ENCODE data around the gene VWA8. TPM values are rescaled to one million over a fixed set of nuclear protein-coding genes. Genes with fewer than 3 reads are reported as not detected.
"Not testable (repeated sequence)": the region's sequence is repeated elsewhere in the genome, so short reads cannot be mapped to it uniquely, and the experiment has no call there.

Gene VWA8
- total RNA-seq, 2 experiments from 2014 or later = 22.6 to 23.1 TPM

GRCh38 chr13:41647699-41648313 is 313.1 kb downstream of the VWA8 start:
- not testable (repeated sequence) for H3K27me3 Mint-ChIP-seq, H3K4me3 Mint-ChIP-seq, DNase-seq, H3K9me3 Mint-ChIP-seq, H3K27ac Mint-ChIP-seq, H3K36me3 Mint-ChIP-seq, H3K4me1 Mint-ChIP-seq

DNA sequence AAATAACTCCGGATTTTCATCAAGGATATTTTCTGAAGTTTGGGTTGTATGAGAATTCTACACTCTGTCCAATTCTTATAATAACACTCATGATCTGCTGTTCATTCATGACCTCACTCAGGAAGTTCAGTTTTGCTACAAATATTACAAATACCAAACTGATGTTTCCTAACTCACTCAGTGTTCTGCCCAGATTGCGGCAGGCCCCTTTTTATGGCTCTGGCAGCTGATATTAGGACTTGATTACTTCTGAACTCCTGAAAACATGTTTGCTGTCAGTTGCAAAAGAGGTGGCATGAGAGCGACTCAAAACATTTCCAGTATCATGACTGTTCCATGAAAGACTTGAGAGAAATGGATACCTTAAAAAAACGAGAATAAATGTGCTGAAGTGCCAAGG is 315.6 kb downstream of the VWA8 start:
- H3K4me1 Mint-ChIP-seq = peaks cover 1% of the 10 kb centered on the region
- H3K27me3 Mint-ChIP-seq = no peaks in the 10 kb centered on the region
- H3K4me3 Mint-ChIP-seq = no peak overlapping the region
- no peak overlapping the region for H3K27ac Mint-ChIP-seq
- no peaks in the 10 kb centered on the region for H3K36me3 Mint-ChIP-seq
- no peak for DNase-seq
- no peaks in the 10 kb centered on the region for H3K9me3 Mint-ChIP-seq

DNA sequence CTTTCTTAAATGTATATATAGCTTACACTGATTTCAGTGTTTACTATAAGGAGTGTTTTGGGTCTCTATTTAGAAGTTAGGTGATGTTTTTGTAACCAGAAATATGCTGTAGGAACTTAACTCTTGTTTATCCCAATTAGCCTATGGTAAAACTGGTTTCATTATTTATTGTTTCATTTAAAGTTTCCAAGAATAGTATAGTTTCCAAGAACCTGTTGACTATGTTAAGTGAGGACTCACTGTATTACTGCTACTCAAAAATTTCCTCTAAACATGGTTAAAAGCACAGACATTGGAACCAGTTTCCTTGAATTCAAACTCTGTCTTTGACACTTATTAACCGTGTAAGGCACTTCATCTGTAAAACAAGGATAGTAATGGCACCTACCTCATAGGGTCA is 316.2 kb downstream of the VWA8 start:
- no peak overlapping the region for H3K4me3 Mint-ChIP-seq
- H3K27ac Mint-ChIP-seq = no peak overlapping the region
- H3K27me3 Mint-ChIP-seq = no peaks in the 10 kb centered on the region
- H3K36me3 Mint-ChIP-seq = no peaks in the 10 kb centered on the region
- peaks cover 1% of the 10 kb centered on the region for H3K4me1 Mint-ChIP-seq
- no peak for DNase-seq
- H3K9me3 Mint-ChIP-seq = no peaks in the 10 kb centered on the region

- peaks cover 3% of the 10 kb centered on the region for H3K36me3 Mint-ChIP-seq
- H3K4me3 Mint-ChIP-seq = no peak overlapping the region
- DNase-seq = no peak
- no peaks in the 10 kb centered on the region for H3K27me3 Mint-ChIP-seq
- peaks cover 1% of the 10 kb centered on the region for H3K4me1 Mint-ChIP-seq
- no peak overlapping the region for H3K27ac Mint-ChIP-seq
- H3K9me3 Mint-ChIP-seq = no peaks in the 10 kb centered on the region
These were observed 317.4 kb downstream of the VWA8 start for GRCh38 chr13:41643507-41643906.

DNA sequence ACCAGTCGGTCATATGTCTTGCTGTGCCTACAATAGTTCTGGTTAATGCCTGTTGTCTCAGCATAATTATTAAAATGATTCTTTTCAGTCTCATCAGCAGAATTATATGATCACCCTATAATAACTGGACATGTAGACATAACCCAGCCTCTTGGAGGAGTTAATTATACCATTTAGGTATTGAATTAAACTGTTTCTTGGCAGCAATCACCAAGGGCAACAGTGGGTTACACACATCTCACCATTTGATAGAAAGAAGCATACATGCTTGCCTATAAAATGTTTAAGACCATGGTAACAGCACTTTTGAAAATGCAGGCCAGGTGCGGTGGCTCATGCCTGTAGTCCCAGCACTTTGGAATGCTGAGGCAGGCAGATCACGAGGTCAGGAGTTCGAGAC is 318.9 kb downstream of the VWA8 start:
- DNase-seq = no peak
- H3K4me1 Mint-ChIP-seq = peaks cover 1% of the 10 kb centered on the region
- no peak overlapping the region for H3K27ac Mint-ChIP-seq
- H3K36me3 Mint-ChIP-seq = peaks cover 6% of the 10 kb centered on the region
- no peaks in the 10 kb centered on the region for H3K9me3 Mint-ChIP-seq
- no peaks in the 10 kb centered on the region for H3K27me3 Mint-ChIP-seq
- H3K4me3 Mint-ChIP-seq = no peak overlapping the region

GRCh38 chr13:41641429-41641828 is 319.5 kb downstream of the VWA8 start:
- Mint-ChIP-seq H3K36me3 (peaks cover 6% of the 10 kb centered on the region), H3K4me1 (peaks cover 1% of the 10 kb centered on the region), H3K9me3 (no peaks in the 10 kb centered on the region), H3K4me3 (no peak overlapping the region), H3K27me3 (no peaks in the 10 kb centered on the region), H3K27ac (no peak overlapping the region)
- no peak for DNase-seq

- H3K4me3 Mint-ChIP-seq = no peak overlapping the region
- H3K27me3 Mint-ChIP-seq = no peaks in the 10 kb centered on the region
- H3K36me3 Mint-ChIP-seq = peaks cover 9% of the 10 kb centered on the region
- H3K9me3 Mint-ChIP-seq = no peaks in the 10 kb centered on the region
- DNase-seq = no peak
- peaks cover 1% of the 10 kb centered on the region for H3K4me1 Mint-ChIP-seq
- no peak overlapping the region for H3K27ac Mint-ChIP-seq
These were observed 320.7 kb downstream of the VWA8 start for GRCh38 chr13:41639955-41640780.

DNA sequence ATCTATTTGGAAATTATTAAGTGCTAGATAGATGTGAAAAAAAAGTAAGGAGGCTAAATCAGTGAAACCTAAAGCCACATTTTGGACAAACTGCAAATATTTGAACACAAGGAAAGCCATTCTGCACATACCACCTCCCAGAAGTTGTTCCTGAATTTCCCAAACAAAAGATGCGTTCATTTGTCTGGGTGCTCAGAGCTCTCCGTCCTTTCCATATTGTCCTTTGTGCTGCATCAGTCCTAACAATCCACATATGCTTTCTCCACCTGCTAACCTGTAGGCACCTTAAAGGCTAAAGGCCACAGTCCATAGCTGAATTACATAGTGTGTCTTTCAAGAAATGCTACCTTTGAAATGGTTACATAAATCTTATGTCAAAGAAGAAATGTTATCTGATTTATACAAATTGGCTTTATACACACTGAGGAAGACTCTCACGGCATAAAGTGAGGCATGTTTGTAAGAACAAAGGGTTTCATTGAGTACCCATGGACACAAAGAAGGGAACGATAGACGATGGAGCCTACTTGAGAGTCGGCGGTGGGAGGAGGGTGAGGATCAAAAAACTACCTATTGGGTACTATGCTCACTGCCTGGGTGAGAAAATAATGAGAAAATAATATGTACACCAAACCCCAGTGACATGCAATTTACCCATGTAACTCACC is 321.5 kb downstream of the VWA8 start:
- Mint-ChIP-seq H3K4me3 (no peak overlapping the region), H3K27me3 (no peaks in the 10 kb centered on the region), H3K27ac (no peak overlapping the region), H3K4me1 (no peaks in the 10 kb centered on the region), H3K36me3 (peaks cover 9% of the 10 kb centered on the region), H3K9me3 (no peaks in the 10 kb centered on the region)
- no peak for DNase-seq

- no peak for DNase-seq
These were observed 323.3 kb downstream of the VWA8 start for GRCh38 chr13:41637586-41637985.

DNA sequence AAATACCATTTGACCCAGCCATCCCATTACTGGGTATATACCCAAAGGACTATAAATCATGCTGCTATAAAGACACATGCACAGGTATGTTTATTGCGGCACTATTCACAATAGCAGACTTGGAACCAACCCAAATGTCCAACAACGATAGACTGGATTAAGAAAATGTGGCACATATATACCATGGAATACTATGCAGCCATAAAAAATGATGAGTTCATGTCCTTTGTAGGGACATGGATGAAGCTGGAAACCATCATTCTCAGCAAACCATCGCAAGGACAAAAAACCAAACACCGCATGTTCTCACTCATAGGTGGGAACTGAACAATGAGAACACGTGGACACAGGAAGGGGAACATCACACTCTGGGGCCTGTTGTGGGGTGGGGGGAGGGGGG is 323.9 kb downstream of the VWA8 start:
- not testable (repeated sequence) for DNase-seq, H3K27me3 Mint-ChIP-seq, H3K27ac Mint-ChIP-seq, H3K36me3 Mint-ChIP-seq, H3K4me3 Mint-ChIP-seq, H3K9me3 Mint-ChIP-seq, H3K4me1 Mint-ChIP-seq

More at GRCh38 chr13:41637586-41637985, 323.3 kb downstream of the VWA8 start:
- Mint-ChIP-seq H3K27ac (no peak overlapping the region), H3K4me1 (no peaks in the 10 kb centered on the region), H3K36me3 (peaks cover 9% of the 10 kb centered on the region), H3K9me3 (no peaks in the 10 kb centered on the region), H3K4me3 (no peak overlapping the region), H3K27me3 (no peaks in the 10 kb centered on the region)

GRCh38 chr13:41636590-41636989 is 324.3 kb downstream of the VWA8 start:
- H3K4me1 Mint-ChIP-seq, H3K36me3 Mint-ChIP-seq, H3K4me3 Mint-ChIP-seq, DNase-seq, H3K27me3 Mint-ChIP-seq, H3K27ac Mint-ChIP-seq, H3K9me3 Mint-ChIP-seq: not testable (repeated sequence)

- no peak for DNase-seq
- Mint-ChIP-seq H3K4me3 (no peak overlapping the region), H3K4me1 (no peaks in the 10 kb centered on the region), H3K27me3 (no peaks in the 10 kb centered on the region), H3K9me3 (no peaks in the 10 kb centered on the region), H3K27ac (no peak overlapping the region), H3K36me3 (peaks cover 9% of the 10 kb centered on the region)
These were observed 326.5 kb downstream of the VWA8 start for GRCh38 chr13:41634407-41634806.

DNA sequence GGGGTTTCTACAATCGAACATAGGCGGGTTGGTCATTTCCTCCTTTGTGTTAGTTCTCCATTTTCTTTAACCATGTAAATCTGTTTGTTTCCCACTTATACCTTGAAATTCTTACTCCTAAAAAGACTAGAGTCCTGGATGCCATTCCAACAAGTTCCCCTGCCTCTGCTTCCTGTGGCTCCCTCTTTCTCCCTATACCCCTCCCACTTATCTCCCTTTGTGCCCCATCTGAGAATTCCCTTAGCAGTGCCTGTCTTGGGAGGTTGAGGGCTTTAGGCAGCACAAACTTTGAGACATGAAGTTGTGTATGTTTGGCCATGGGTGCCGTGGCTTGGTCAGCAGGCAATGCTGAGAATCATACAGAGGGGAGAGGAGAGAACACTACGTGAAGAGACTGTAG is 327.1 kb downstream of the VWA8 start:
- Mint-ChIP-seq H3K27me3 (no peaks in the 10 kb centered on the region), H3K27ac (no peak overlapping the region), H3K9me3 (no peaks in the 10 kb centered on the region), H3K4me3 (no peak overlapping the region), H3K36me3 (peaks cover 12% of the 10 kb centered on the region), H3K4me1 (no peaks in the 10 kb centered on the region)
- DNase-seq = no peak

DNA sequence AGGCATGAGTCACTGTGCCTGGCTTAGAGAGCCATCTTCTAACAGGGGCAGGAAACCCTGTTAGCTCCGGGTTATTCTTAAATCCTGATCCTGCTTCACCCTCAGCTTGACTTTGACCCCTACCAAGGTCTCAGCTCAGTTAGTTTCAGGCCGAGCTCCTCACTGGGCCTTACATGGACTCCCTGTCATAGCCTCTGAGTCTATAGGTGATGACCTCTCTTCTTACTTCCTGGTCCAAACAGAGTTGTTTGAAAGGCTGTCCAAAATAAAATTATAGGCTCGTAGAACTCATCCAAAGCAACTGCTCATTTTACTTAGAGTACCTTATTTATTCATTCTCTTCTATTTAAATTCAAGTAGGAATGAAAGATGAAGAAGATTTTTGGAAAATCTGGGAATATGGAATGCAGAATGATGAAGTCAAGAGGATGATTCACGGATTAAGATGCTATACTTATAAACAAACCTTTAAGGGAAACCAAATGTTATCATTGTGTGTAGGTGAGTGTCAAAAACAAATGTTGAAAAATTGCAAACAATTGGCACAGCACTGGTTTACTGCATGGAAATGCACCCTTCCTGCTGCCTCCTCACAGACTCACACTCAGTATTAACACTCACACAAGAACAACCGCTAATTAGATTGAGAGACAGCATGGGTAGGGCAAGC is 329.5 kb downstream of the VWA8 start:
- H3K4me3 Mint-ChIP-seq = no peak overlapping the region
- H3K36me3 Mint-ChIP-seq = peaks cover 6% of the 10 kb centered on the region
- no peak for DNase-seq
- no peak overlapping the region for H3K27ac Mint-ChIP-seq
- no peaks in the 10 kb centered on the region for H3K4me1 Mint-ChIP-seq
- H3K9me3 Mint-ChIP-seq = no peaks in the 10 kb centered on the region
- no peaks in the 10 kb centered on the region for H3K27me3 Mint-ChIP-seq

GRCh38 chr13:41627425-41627824 is 333.5 kb downstream of the VWA8 start:
- Mint-ChIP-seq H3K36me3 (peaks cover 5% of the 10 kb centered on the region), H3K4me3 (no peak overlapping the region), H3K27me3 (no peaks in the 10 kb centered on the region), H3K9me3 (no peaks in the 10 kb centered on the region), H3K4me1 (no peaks in the 10 kb centered on the region), H3K27ac (peak overlapping the region; percentile 4)
- DNase-seq = no peak
